Psoas muscle (tissue), 8 donors: ENCODE results near the gene SOS1. TPM values are rescaled to one million over a fixed set of nuclear protein-coding genes. Genes with fewer than 3 reads are reported as not detected.

Experiments used
- ATAC-seq, 4 donors: fragments of 200-7000 bp; cut with Tn5 transposase; one replicate each; pipeline ENCODE4 v1.9.1; 2020; ENCODE audit warnings: moderate library complexity in 3 of 4, mild to moderate bottlenecking in 2 of 4
- DNase-seq, 2 donors: peaks; one replicate each; pipeline ENCODE4 v3.0.0-alpha.2; 2020
- H3K27ac ChIP-seq: fragments of 200-600 bp; one replicate; pipeline ENCODE4 v1.8.0; 2022
- H3K27me3 ChIP-seq, 3 donors: fragments of 200-600 bp in 1 of 3; one replicate each; pipeline versions ENCODE4 v1.6.1 to v1.8.0; 2013 to 2022; ENCODE audit warnings: low read length in 2 of 3, mild to moderate bottlenecking in 2 of 3, moderate library complexity in 1 of 3; ENCODE audit not compliant: insufficient read depth in 3 of 3
- H3K36me3 ChIP-seq, 2 donors: fragments of 200-600 bp in 1 of 2; one replicate each; pipeline versions ENCODE4 v1.6.1 to v1.8.0; 2013 to 2022; ENCODE audit warnings: low read depth in 1 of 2, mild to moderate bottlenecking in 1 of 2, moderate library complexity in 1 of 2; ENCODE audit not compliant: insufficient read depth in 1 of 2
- H3K4me1 ChIP-seq: fragments of 200-600 bp; one replicate; pipeline ENCODE4 v1.8.0; 2022
- H3K4me3 ChIP-seq: fragments of 200-600 bp; one replicate; pipeline ENCODE4 v1.8.0; 2022; ENCODE audit warnings: mild to moderate bottlenecking
- H3K9me3 ChIP-seq: fragments of 200-600 bp; one replicate; pipeline ENCODE4 v1.8.0; 2022
- WGBS, 3 donors: extraction: QIAGEN DNeasy Blood & Tissue Kit; methylation state at CpG; one replicate each; pipeline versions ENCODE4 v1.1.6 to v1.1.7; 2013; 5-methylcytosine and 5-hydroxymethylcytosine counted together
- intact Hi-C, 2 donors: fragments of 100-400 bp; cut with DNase I; formaldehyde crosslinking; loops; one replicate each; pipeline versions ENCODE4 v1.11.0 to v1.14.2; 2022
- polyA plus RNA-seq, 3 donors: library from polyadenylated mRNA; stranded (reverse); fragments of 200-250 nt; gene quantifications; one replicate each; pipeline ENCODE4 v1.2.3, GENCODE V29; 2013
- total RNA-seq, 4 donors: library from RNA; stranded (reverse); fragmentation: NEBNext Ultra II Directional in 2 of 4; extraction: Animal tissue kit (Norgen Biotek cat#: 25700) in 2 of 4; gene quantifications; one replicate each; pipeline versions ENCODE4 v1.2.1 to v1.2.4, GENCODE V29; 2021 to 2023
- TF ChIP-seq, protein P1 (sequence below): fragments of 200-600 bp; IDR thresholded peaks from one replicate; pipeline ENCODE4 v1.8.0; 2022; ENCODE audit warnings: antibody characterized with exemption
- donor health status: healthy with polysubstance abuse.
- donor health status: DM: no; HTN: no; CAD: no; lungs with moderate emphysema.
- donor health status: Bipolar disorder and iron deficiency.
- donor health status: healthy.
- donor health status: DM: yes; HTN: yes; CAD: no.
- donor health status: DM: no; HTN: no; CAD: no.
- donor health status: DM: no; HTN: no; CAD: no.
- donor health status: DM: yes; HTN: yes; CAD: no.

The SOS1 gene
- total and polyA plus RNA-seq, 7 donors: 4.9 to 35.7 (median 25.4) TPM

DNA sequence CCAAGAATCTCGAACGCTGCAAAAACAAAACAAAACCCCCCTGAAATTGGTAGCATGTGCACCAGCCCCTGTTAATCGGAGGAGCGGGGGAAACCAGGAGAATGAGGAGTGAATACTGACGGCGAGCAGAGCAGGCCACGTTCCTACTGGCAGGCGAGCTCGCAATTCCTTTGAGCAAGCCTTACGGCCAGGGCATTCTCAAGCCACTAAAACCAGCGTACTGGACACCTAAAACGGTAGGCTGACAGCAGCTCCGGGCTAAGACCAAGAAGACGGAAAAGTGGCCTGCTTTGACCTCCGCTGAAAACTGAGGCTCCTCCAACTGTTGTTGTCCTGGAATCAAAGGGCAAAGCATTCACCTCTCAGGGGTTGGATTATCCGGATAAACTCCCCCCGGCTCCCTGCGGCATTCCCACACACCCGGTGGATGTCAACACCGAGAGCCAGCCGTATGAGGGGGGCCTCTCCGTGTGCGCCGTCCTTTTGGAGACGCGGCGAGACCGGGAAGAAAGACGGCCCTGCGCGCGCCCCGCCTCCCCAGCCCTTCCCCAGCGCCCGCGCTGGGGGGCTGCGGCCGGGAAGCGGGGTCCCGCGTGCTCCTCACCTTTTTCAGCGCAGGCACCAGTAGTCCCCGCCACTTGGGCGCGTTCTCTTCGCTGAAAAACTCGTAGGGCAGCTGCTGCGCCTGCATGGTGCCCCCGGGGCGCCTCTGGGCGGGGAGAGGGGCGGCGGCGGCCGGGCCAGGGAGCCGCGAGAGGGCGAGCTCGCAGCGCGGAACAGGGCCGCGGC, 925 bp downstream of the SOS1 start:
- TF ChIP-seq, protein P1, sequence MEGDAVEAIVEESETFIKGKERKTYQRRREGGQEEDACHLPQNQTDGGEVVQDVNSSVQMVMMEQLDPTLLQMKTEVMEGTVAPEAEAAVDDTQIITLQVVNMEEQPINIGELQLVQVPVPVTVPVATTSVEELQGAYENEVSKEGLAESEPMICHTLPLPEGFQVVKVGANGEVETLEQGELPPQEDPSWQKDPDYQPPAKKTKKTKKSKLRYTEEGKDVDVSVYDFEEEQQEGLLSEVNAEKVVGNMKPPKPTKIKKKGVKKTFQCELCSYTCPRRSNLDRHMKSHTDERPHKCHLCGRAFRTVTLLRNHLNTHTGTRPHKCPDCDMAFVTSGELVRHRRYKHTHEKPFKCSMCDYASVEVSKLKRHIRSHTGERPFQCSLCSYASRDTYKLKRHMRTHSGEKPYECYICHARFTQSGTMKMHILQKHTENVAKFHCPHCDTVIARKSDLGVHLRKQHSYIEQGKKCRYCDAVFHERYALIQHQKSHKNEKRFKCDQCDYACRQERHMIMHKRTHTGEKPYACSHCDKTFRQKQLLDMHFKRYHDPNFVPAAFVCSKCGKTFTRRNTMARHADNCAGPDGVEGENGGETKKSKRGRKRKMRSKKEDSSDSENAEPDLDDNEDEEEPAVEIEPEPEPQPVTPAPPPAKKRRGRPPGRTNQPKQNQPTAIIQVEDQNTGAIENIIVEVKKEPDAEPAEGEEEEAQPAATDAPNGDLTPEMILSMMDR: peak; percentile 29
- peaks cover 54% of the 10 kb centered on the region for H3K4me1 ChIP-seq
- intact Hi-C loops: loop anchor here (1.0 to 2.0 kb wide), 2 partner anchors 107 to 108 kb away; no protein-coding TSS in a partner anchor

DNA sequence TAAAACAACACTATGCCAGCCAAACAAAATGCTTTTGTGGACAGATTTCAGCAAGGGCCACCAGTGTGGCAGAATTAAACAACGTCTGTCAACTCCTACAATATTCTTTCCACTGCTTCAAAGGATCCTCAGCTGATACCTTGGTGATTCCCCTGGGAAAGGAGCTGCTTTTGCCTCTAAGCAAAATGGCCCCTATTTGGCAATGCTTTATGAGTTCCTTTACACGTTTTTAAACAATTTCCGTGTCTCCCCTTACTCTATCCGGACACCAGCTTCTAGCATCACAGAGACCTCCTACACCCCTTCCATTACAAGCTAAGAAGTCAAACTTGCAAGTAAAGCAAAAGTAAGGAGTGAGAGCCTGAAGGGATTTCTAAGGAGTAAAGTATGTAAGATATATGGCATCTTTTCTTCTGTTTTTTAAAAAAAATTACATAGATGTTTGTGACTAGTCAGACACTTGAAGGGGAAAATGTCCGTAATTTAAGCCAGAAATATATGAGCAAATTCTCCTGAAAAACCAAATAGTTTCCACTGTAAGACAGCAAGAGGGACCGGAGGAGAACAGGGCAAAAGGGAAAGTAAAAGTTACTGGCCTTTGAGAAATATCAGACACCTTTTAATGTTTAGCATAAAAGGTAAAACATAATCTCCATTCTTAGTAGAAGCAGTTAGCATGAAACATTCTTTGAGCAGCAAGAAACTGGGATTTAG, 1.9 kb downstream of the SOS1 start:
- H3K4me3 ChIP-seq: peak overlapping the region; percentile 92
- 6 to 7% (median 6%) methylated on average over 6 of the region's 6 CpGs for WGBS, 3 donors
- H3K27me3 ChIP-seq: no peaks in the 10 kb centered on the region
- H3K27ac ChIP-seq: peak overlapping the region; percentile 94
- TF ChIP-seq, protein P1: no peak
- DNase-seq: no peak
- H3K4me1 ChIP-seq: peaks cover 62% of the 10 kb centered on the region
- ATAC-seq: no peak
- H3K9me3 ChIP-seq: no peaks in the 10 kb centered on the region
- H3K36me3 ChIP-seq: peaks cover 0 to 5% of the 10 kb centered on the region in 2 donors
- intact Hi-C loops: loop anchor here (1.0 to 2.0 kb wide), 2 partner anchors 59 to 108 kb away; no protein-coding TSS in a partner anchor

More for the DNA sequence above, 925 bp downstream of the SOS1 start:
- WGBS, 3 donors: 0% methylated on average over 53 to 63 of the region's 63 CpGs
- Histone ChIP-seq H3K27me3 (no peaks in the 10 kb centered on the region), H3K36me3 (peaks cover 0 to 5% of the 10 kb centered on the region in 2 donors), H3K4me3 (peak overlapping the region; percentile 92), H3K9me3 (no peaks in the 10 kb centered on the region), H3K27ac (peak overlapping the region; percentile 94)
- ATAC-seq: peak; percentile 53 to 64 (median 60)
- DNase-seq: peak; percentile 62 to 80

DNA sequence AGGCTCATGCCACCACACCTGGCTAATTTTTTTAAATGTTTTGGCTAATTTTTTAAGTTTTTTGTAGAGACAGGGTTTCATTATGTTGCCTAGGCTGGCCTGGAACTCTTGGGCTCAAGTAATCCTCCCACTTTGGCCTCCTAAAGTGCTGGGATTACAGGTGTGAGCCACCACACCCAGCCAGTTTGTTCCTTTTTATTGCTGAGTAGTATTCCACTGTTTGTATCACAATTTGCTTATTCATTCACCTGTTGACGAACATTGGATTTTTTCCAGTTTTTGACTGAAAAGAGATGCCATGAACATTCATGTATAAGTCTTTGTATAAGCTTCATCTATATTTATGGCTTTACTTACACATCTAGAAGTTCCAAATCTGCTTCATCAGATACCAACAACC, 5.3 kb downstream of the SOS1 start:
- TF ChIP-seq, protein P1: no peak
- DNase-seq (no peak), ATAC-seq (no peak)
- Histone ChIP-seq H3K27ac (no peak overlapping the region), H3K4me1 (peaks cover 46% of the 10 kb centered on the region), H3K9me3 (no peaks in the 10 kb centered on the region), H3K36me3 (peaks cover 0 to 14% of the 10 kb centered on the region in 2 donors), H3K27me3 (no peaks in the 10 kb centered on the region), H3K4me3 (no peak overlapping the region)
- intact Hi-C loops: no loop called here
- 93 to 96% (median 94%) methylated on average over 1 of the region's 1 CpG for WGBS, 3 donors

DNA sequence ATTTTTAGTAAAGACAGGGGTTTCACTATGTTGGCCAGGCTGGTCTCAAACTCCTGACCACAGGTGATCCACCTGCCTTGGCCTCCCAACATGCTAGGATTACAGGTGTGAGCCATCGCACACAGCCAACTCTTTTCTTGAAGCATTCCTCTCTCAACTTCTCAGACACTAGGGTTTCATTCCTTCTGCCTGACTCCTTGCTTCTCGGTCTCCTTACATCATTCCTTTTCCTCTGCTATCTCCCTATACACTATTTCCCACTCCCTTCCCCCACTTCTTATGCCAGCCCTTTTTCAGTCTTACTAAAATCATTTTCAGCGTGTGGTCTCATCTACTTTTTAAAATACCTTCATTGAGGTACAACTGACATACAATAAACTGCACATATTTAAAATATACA, 6.1 kb downstream of the SOS1 start:
- intact Hi-C loops: no loop called here
- no peak overlapping the region for H3K4me3 ChIP-seq
- 97 to 98% (median 97%) methylated on average over 3 of the region's 3 CpGs for WGBS, 3 donors
- peaks cover 46% of the 10 kb centered on the region for H3K4me1 ChIP-seq
- no peak for DNase-seq
- no peak for ATAC-seq
- peaks cover 0 to 14% of the 10 kb centered on the region in 2 donors for H3K36me3 ChIP-seq
- TF ChIP-seq, protein P1: no peak
- no peaks in the 10 kb centered on the region for H3K9me3 ChIP-seq
- no peaks in the 10 kb centered on the region for H3K27me3 ChIP-seq
- no peak overlapping the region for H3K27ac ChIP-seq
